DMS53 treated with DMSO at 0.1 percent for 48 hours (cell line): ENCODE measurements around the gene ASPRV1.
"Not testable (repeated sequence)": the region's sequence is repeated elsewhere in the genome, so short reads cannot be mapped to it uniquely, and the experiment has no call there.

Experiments
- DNase-seq: peaks from one replicate; lab custom pipeline; 2025; ENCODE audit not compliant: unreplicated experiment; lab: John Stamatoyannopoulos, UW

ASPRV1 gene

GRCh38 chr2:69962986-69963730, 1.7 kb upstream of the ASPRV1 start:
- no peak for DNase-seq

GRCh38 chr2:69960821-69961220, 610 bp downstream of the ASPRV1 start:
- DNase-seq = no peak

GRCh38 chr2:69959425-69959824, 2.0 kb downstream of the ASPRV1 start:
- no peak for DNase-seq

GRCh38 chr2:69958480-69958879, 3.0 kb downstream of the ASPRV1 start:
- no peak for DNase-seq

GRCh38 chr2:69957965-69958364, 3.5 kb downstream of the ASPRV1 start:
- DNase-seq = peak; percentile 9

GRCh38 chr2:69956475-69956979, 4.9 kb downstream of the ASPRV1 start:
- no peak for DNase-seq

- no peak for DNase-seq
Measured at GRCh38 chr2:69955029-69955428, 6.4 kb downstream of the ASPRV1 start.

- no peak for DNase-seq
Measured at GRCh38 chr2:69954084-69954483, 7.3 kb downstream of the ASPRV1 start.

GRCh38 chr2:69952336-69953115, 8.9 kb downstream of the ASPRV1 start:
- DNase-seq = no peak

GRCh38 chr2:69950671-69951070, 10.8 kb downstream of the ASPRV1 start:
- not testable (repeated sequence) for DNase-seq

GRCh38 chr2:69950241-69950640, 11.2 kb downstream of the ASPRV1 start:
- DNase-seq = no peak

GRCh38 chr2:69948963-69949645, 12.3 kb downstream of the ASPRV1 start:
- DNase-seq = no peak

GRCh38 chr2:69948032-69948962, 13.1 kb downstream of the ASPRV1 start:
- DNase-seq = no peak

GRCh38 chr2:69947325-69947931, 14.0 kb downstream of the ASPRV1 start:
- no peak for DNase-seq

GRCh38 chr2:69946351-69947324, 14.8 kb downstream of the ASPRV1 start:
- DNase-seq = no peak

- DNase-seq = no peak
Measured at GRCh38 chr2:69945941-69946340, 15.5 kb downstream of the ASPRV1 start.

GRCh38 chr2:69945441-69945840, 16.0 kb downstream of the ASPRV1 start:
- DNase-seq = no peak

GRCh38 chr2:69944756-69945155, 16.7 kb downstream of the ASPRV1 start:
- DNase-seq = no peak
